GM12878 (cell line): ENCODE data around the gene ATG101.
"Not testable (repeated sequence)": the region's sequence is repeated elsewhere in the genome, so short reads cannot be mapped to it uniquely, and the experiment has no call there.

ENCODE experiments used
- JUND ChIP-seq: IDR thresholded peaks from 2 replicates; pipeline ENCODE4 v1.6.1; 2012; ENCODE audit warnings: low read depth, mild to moderate bottlenecking, low read length, improper control_type of control experiment, moderate library complexity
- POLR2A ChIP-seq: IDR thresholded peaks from 2 replicates; pipeline ENCODE4 v1.6.1; 2011; ENCODE audit warnings: low read depth, mild to moderate bottlenecking, low read length
- TAF1 ChIP-seq: IDR thresholded peaks from 2 replicates; pipeline ENCODE4 v1.6.1; 2011; ENCODE audit warnings: mild to moderate bottlenecking, low read depth, low read length, borderline replicate concordance
- ZBED1 ChIP-seq: IDR thresholded peaks from 2 replicates; pipeline ENCODE4 v1.6.1; 2016; ENCODE audit warnings: borderline replicate concordance

- TF ChIP-seq JUND, ZBED1, POLR2A, TAF1: not testable (repeated sequence)
Observed at GRCh38 chr12:52116222-52117125, 46.7 kb downstream of the ATG101 start.
